GM19463 (cell line): ENCODE results near the gene IL10RA.
"Not testable (repeated sequence)": the region's sequence is repeated elsewhere in the genome, so short reads cannot be mapped to it uniquely, and the experiment has no call there.

Experiments
- ATAC-seq: cut with Tn5 transposase; IDR thresholded peaks from one replicate; pipeline ENCODE4 v1.9.1; 2021; ENCODE audit warnings: mild to moderate bottlenecking, moderate library complexity; ENCODE audit not compliant: unreplicated experiment

Gene IL10RA

DNA sequence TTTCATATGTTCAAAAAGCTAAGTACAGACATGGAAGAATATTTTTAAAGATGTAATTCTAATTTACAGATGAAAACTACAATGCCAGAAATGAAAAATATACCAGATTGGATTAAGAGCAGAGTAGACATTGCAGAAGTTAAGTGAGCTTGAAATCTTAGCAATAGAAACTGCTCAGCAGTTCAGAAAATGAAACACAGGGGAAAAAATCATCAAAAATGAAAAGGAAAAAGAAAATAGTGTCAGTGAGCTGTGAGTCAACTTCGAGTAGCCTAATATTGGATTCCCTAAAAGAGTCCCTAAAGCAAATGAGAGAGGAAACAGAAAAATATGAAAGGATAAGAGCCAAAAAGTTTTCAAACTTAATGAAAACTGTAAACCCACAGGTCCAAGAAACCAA, 25.8 kb upstream of the IL10RA start:
- ATAC-seq: no peak

DNA sequence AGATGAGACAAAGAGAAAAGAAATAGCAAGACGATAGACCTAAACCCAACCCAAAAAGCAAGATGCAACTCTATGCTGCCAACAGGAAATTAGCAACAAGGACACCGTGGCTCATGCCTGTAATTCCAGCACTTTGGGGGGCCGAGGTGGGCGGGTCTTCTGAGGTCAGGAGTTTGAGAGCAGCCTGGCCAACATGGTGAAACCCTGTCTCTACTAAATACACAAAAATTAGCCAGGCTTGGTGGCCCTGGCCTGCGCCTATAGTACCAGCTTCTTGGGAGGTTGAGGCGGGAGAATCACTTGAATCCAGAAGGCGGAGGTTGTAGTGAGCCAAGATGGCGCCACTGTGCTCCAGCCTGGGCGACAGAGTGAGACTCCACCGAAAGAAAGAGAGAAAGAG, 24.3 kb upstream of the IL10RA start:
- ATAC-seq: no peak

DNA sequence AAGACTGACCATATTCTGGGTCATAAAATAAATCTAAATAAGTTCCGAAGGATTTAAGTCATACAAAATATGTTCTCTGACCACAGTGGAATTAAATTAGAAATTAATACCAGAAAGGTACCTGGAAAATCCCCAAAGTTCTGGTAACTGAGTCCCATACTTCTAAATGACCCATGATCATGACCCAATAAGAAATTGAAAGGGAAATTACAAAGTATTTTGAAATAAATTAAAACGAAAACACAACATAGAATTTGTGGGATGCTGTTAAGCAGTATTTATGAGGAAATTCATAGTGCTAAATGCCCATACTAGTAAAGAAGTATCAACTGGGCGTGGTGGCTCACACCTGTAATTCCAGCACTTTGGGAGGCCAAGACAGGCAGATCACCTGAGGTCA, 23.4 kb upstream of the IL10RA start:
- no peak for ATAC-seq

DNA sequence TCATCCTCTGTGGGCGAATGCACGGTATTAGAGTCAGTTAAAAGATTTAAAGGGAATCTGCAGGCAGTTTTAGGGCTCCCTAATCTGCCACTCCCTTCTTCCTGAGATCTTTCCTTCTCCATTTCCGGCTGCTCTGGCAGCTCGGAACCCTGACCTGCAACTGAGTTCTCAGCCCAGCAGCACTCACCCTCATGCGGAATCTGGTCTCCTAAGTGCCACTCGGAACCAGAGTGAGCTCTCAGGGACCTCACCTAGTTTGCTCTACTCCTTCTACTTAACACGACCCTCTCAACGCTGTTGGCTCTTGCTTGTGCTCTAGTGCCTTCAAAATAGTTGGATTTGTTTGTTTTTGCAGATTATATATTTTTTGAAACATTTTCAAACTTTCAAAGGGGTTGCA, 19.3 kb upstream of the IL10RA start:
- ATAC-seq: no peak

GRCh38 chr11:117969160-117969991, 16.8 kb upstream of the IL10RA start:
- ATAC-seq: no peak

GRCh38 chr11:117970400-117971024, 15.7 kb upstream of the IL10RA start:
- no peak for ATAC-seq

GRCh38 chr11:117972044-117972443, 14.2 kb upstream of the IL10RA start:
- ATAC-seq: no peak

DNA sequence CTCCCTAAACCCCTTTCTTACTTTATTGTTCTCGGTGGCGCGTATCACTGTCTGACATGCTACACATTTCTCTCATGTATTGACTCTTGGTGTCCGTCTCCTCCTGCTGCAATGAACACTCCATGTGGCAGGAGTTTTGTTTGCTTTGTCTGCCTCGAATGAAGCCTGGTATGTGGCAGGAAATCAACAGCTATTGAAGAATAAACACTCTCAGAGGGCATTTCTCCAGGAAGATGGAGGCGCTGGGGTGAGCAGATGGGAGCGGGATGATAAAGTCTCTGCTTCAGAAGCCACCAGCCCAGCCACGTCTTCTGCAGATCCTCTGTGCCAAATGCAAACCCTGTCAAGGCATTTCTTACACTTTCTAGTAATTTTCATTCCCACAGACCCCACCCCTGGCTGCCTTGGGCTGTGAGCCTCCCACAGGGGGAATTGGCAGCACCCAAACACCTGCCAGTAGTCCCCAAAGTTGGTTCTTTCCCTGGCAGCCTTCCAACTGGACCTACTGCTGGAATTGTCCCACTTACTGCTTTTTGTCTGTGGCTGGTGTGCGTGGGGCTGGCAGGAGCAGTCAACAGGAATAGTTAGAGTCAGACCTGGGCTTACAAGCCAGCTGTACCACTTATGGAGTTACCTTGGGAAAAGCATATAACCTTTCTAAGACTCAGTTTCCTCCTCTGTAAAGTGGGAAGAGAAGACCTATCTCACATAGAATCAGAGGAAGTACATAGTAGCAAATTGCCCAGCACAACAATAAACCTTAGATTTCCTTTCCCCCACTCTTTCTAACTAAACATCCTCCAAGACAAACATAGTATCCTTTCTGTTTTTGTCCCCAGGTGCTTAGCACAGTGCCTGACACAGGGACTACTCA, 13.3 kb upstream of the IL10RA start:
- no peak for ATAC-seq

GRCh38 chr11:117973503-117973860, 12.7 kb upstream of the IL10RA start:
- ATAC-seq: no peak

GRCh38 chr11:117976445-117976844, 9.7 kb upstream of the IL10RA start:
- ATAC-seq: no peak

GRCh38 chr11:117977029-117977428, 9.2 kb upstream of the IL10RA start:
- ATAC-seq: no peak

DNA sequence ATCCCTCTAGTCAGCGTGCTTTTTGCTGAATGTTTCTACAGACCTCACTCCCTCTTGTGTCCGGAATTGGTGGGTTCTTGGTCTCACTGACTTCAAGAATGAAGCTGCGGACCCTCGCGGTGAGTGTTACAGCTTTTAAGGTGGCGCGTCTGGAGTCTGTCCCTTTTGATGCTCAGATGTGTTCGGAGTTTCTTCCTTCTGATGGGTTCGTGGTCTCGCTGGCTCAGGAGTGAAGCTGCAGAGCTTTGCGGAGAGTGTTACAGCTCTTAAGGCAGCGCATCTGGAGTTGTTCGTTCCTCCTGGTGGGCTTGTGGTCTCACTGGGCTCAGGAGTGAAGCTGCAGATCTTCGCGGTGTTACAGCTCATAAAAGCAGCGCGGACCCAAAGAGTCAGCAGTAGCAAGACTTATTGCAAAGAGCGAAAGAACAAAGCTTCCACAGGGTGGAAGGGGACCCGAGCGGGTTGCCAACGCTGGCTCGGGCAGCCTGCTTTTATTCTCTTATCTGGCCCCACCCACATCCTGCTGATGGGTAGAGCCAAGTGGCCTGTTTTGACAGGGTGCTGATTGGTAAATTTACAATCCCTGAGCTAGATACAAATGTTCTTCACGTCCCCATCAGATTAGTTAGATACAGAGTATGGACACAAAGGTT, 8.5 kb upstream of the IL10RA start:
- not testable (repeated sequence) for ATAC-seq

GRCh38 chr11:117978291-117978910, 7.8 kb upstream of the IL10RA start:
- not testable (repeated sequence) for ATAC-seq

GRCh38 chr11:117978991-117979390, 7.2 kb upstream of the IL10RA start:
- no peak for ATAC-seq

- ATAC-seq: peak; percentile 86
Measured at GRCh38 chr11:117979481-117980211, 6.5 kb upstream of the IL10RA start.

DNA sequence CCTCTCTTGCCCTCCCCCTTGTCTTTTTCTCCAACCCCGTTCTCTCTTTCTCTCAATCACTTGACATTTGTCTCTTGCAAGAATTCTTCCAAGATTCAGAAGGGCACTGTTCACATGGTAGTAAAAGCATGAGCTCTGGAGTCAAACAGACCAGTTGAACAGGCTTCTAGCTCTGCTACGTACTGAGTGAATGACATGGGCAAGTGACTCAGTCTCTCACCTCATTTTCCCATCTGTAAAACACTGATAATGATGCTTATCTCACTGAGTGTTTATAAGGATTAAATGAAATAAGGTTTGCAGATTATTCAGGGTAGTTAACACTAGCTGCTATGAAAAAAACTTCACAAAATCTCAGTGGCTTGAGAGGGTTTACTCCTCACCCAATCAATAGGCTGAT, 5.9 kb upstream of the IL10RA start:
- ATAC-seq: no peak

DNA sequence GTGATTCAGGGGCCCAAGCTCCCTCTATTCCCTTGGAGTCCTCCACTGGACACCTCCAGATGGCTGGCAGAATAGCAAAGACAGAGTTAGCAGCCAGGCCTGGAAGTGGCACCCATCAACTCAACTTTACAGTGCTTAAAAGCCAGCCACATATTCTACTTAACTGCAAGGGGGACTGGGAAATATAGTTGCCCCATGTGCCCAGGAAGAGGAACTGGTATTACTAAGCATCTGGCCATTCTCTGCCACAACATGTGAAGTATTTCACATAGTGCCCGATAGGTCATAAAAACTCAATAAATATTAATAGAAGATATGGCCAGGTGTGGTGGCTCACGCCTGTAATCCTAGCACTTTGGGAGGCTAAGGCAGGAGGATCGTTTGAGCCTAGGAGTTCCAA, 5.5 kb upstream of the IL10RA start:
- ATAC-seq: no peak

GRCh38 chr11:117983163-117983475, 3.1 kb upstream of the IL10RA start:
- ATAC-seq: no peak

GRCh38 chr11:117984476-117984875, 1.7 kb upstream of the IL10RA start:
- no peak for ATAC-seq

GRCh38 chr11:117986981-117987574, 884 bp downstream of the IL10RA start:
- peak; percentile 35 for ATAC-seq
